ENCODE data around the gene HK3.

The HK3 gene

GRCh38 chr5:176850371-176851245 is 48.5 kb downstream of the HK3 start:
- no peak for DNase-seq (ENCODE audit: low read depth, low spot score)

- no peak for DNase-seq (ENCODE audit: low read depth, low spot score)
Observed at GRCh38 chr5:176849611-176850227, 49.4 kb downstream of the HK3 start.

DNA sequence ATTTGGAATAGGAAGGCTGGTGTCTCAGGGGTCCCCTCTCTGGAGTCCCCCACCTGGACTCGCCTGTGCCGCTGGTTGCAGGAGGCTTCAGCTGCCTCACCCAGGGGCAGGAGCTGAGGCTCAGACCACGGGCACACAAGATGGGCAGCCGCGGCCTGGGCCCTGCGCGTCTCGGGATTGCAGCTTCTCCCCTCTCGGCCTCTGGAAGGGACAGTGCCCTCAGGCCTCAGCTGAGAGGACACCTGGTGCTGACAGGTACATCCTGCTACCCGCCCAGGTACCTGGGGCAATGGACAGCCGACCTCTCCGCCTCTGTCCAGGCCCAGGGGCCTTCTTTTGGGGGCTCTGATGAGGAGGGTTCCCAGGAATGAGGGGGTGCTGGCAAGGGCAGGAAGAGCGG is 50.5 kb downstream of the HK3 start:
- no peak for DNase-seq (ENCODE audit: low read depth, low spot score)

- DNase-seq (ENCODE audit: low read depth, low spot score): no peak
Observed at GRCh38 chr5:176847726-176848290, 51.3 kb downstream of the HK3 start.

- DNase-seq (ENCODE audit: low read depth, low spot score): no peak
Observed at GRCh38 chr5:176847148-176847547, 52.0 kb downstream of the HK3 start.

DNA sequence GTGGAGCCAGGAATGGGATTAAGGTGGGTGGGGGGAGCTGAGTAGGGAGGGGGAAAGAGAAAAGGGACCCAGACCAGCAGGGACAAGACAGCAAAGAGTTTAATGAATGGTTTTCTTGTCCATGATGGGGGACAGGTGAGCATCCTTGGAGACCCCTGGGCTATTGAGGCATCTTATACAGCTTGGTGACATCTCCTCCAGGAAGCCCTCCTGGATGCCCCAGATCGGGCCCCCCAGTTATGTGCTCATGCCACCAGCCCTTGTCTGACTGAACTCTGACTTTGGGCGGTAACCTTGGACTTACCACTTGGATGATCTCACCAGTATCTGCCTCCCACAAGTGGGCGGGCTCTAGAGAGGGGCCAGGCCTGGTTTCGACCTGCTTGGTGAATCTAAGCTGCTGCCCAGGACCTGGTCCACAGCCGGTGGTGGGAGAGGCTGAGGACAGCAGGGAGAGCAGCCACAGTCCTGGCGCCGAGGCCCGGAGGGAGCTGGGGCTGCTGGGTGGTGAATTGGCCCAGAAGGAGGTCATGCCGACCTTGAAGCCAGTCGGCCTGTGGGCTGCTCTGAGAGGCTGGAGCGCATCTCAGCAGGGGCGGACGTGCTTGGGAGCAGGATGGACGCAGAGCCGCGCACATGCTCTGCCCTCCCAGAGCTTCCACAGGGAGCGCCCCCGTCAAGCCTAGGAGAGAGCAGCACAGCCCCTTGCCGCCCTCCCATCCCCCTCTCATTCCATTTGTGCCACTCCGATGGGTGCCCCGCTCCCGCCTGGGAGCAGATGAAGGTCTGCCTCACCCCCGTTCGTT is 52.6 kb downstream of the HK3 start:
- DNase-seq (ENCODE audit: low read depth, low spot score): no peak

DNA sequence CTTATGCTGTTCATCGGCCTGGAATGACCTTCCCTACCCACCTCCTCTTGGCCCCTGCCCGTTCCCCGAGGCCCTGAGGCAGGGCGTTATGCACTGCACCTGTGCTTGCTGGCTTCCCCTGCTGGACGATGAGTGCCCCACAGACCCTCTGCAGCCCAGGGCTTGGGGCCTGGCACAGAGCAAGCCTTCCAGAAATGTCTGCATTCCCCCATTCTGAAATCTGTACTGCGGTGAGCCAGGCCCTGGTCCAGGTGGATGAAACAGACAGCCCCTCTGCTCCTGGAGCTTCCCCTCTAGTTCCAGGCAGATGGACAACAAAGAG is 53.8 kb downstream of the HK3 start:
- no peak for DNase-seq (ENCODE audit: low read depth, low spot score)

- DNase-seq (ENCODE audit: low read depth, low spot score): no peak
Observed at GRCh38 chr5:176844706-176845391, 54.3 kb downstream of the HK3 start.

DNA sequence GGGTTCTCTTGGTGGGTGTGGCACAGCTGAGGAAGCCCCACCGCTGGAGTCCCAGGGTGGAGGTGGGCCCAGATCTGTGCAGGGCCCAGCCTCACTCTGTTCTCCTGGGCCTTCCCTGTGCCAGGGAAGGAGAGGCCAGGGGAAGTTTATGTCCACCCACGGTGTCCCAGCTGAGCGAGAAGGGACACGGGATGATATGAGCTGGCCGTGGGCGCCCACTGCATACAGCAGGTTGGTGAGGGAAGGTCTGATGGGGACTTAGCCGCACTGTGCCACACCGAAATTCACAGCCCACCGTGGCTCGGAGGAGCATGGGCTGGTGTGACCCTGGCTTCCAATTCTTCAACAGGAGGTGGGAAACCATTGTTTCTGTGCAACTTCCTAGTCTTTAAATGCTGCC is 54.9 kb downstream of the HK3 start:
- no peak for DNase-seq (ENCODE audit: low read depth, low spot score)

DNA sequence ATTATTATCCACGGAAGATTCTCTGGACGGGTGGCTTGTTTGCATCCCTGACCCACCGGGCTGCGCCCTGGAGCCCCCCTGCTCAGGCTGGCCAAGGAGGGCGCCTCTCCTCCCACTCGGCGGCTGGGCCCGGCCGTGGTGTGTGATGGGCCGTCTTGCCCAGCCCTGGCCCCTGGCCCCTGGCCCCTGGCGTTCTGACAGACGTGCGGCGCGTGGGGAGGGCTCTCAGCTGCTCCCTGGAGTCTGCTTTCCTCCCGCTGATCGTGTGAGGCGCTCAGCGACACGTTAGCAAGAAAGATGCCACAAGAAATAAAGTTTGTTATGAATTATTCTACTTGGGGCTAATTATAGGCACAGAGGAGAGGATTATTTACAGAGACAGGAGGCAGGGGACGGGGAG is 55.5 kb downstream of the HK3 start:
- no peak for DNase-seq (ENCODE audit: low read depth, low spot score)

DNA sequence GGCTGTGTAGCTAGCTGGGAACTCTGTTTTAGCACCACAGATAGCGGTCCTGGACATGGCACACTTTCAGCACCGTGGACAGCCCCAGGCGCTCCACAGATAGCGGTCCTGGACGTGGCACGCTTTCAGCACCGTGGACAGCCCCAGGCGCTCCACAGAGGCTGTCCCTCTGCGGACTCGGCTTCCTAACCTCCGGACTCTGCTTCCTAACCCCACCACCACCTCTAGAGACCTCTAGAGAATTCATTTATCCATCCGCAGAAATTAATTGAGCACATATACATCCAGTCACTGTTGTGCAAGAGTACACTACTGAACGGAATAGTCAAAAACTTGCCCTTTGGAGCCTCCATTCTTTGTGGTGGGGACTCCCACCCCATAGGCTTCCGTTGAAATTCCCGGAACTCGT is 61.4 kb downstream of the HK3 start:
- DNase-seq (ENCODE audit: low read depth, low spot score): peak; percentile 93

DNA sequence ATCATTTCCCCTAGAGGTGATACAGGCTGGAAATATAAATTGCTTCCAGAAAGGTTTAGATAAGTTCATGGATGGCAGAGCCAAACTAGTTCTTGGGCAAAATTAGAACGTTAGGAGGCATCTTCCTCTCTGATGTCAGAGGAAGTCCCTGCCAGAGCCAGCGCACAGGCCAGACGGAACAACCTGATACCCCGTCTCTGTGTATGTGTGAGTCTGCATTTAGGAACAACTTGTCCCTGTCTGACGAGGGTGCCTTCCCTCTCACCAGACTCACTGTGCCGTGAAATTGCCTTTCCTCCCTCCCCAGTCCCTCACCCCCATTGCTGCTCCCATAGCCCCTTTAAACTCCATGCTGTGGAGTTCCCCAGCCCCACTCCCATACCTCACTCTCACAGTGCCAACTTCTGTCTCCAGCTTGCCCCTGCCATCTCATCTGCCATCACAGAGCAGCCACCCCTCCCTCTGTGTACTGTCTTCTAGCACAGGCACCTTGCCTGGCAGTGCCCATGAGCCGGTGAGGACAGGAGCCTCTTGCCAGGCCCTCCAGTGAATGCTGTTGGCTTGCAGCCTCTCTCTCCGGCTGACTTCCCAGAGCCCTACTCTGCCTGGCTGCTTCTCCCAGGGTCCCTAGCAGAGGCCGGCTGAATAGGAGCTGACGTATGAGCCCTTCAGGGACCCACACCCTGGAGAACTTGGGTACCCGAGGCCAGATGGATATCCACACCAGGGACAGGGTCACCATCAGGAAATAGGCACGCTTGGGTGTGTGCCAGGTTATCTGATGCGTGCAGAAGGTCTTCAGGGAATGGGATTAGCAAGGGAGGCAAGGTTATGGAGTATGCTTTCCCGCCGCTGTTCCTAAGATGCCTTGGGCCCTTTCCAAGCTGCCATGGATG is 62.1 kb downstream of the HK3 start:
- no peak for DNase-seq (ENCODE audit: low read depth, low spot score)

DNA sequence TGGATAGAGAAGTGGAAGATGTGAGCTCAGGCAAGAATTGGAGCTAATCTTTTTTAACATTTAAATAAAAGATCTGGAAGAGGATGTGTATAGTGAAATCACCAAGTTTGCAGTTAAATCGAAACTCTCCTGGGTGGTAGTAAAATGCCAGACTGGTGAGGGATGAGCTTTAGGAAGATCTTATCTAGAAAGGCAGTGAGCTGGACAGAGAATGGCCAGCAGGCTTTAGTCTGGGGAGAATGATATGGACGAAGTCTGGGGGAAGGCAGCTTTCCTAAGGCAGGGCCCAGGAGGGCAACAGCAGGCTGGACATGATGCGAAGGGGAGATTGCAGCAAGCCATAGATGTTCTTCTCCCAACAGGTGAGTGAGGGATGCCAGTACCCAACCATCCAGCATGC is 63.2 kb downstream of the HK3 start:
- no peak for DNase-seq (ENCODE audit: low read depth, low spot score)

DNA sequence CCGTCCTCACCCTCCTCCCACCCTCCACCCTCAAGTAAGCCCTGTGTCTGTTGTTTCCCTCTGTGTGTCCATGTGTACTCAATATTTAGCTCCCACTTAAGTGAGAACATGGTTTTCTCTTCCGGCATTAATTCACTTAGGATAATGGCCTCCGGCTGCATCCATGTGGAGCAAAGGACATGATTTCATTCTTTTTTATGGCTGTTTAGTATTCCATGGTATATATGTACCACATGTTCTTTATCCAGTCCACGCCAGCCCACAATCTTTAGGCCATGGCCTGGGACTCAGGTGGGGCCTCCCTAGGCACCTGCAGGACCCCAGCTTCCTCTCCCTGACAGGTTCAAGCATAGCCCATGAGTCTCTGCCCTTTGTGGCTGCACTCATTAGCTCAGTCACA is 65.9 kb downstream of the HK3 start:
- no peak for DNase-seq (ENCODE audit: low read depth, low spot score)

DNA sequence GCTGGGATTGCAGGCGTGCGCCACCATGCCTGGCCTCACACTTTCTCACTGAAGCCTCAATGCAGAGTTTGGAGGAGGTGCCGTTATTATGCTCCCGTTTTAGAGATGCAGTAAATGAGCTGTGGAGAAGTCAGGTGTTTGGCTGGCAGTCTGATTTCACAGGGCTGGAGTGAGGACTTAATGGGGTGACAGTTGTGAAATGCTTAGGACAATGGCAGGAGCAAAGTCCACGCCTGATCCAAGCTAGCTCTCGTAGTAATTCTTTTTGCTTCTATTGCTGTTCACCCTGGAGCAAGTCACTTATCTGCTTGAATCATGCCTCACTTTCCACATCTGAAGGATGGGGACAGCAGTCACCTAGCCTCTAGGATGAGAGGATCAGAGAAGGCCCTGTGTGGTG is 67.0 kb downstream of the HK3 start:
- DNase-seq (ENCODE audit: low read depth, low spot score): no peak

GRCh38 chr5:176831425-176831824 is 67.7 kb downstream of the HK3 start:
- DNase-seq (ENCODE audit: low read depth, low spot score): no peak

DNA sequence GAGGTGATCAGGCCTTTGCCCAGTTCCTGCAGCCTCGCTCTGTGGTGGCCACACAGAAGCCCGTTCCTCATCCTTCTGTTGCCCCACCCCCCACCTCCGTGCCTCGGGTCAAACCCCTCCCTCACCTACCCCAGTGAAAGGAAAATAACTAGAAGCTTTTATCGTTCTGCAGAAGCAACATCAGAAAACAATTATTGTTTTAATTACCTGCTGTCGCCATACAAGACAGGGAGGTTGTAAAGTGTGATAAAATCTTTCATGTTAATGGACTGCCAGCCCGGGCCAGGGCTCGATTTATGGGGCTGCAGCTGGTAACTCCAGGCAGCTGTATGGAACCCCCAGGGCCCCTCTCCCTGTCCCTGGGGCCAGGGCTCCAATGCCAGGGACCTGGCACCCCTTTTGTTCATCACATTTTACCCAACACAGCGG is 68.1 kb downstream of the HK3 start:
- DNase-seq (ENCODE audit: low read depth, low spot score): no peak
